ENCODE data around the gene CYSRT1.

- TF ChIP-seq, protein P1, sequence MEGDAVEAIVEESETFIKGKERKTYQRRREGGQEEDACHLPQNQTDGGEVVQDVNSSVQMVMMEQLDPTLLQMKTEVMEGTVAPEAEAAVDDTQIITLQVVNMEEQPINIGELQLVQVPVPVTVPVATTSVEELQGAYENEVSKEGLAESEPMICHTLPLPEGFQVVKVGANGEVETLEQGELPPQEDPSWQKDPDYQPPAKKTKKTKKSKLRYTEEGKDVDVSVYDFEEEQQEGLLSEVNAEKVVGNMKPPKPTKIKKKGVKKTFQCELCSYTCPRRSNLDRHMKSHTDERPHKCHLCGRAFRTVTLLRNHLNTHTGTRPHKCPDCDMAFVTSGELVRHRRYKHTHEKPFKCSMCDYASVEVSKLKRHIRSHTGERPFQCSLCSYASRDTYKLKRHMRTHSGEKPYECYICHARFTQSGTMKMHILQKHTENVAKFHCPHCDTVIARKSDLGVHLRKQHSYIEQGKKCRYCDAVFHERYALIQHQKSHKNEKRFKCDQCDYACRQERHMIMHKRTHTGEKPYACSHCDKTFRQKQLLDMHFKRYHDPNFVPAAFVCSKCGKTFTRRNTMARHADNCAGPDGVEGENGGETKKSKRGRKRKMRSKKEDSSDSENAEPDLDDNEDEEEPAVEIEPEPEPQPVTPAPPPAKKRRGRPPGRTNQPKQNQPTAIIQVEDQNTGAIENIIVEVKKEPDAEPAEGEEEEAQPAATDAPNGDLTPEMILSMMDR (IDR thresholded peaks at IDR 0.05) = no peak
- no peak for TF ChIP-seq EZH2 (IDR thresholded peaks at IDR 0.05; ENCODE audit: borderline replicate concordance, insufficient read depth, low read depth, low read length, poor library complexity, severe bottlenecking)
These were observed 29.0 kb downstream of the CYSRT1 start for GRCh38 chr9:137253717-137254623.
